T-helper 2 cell treated with Interferon-gamma antibody and Interleukin-4, amounts not matched to agents 5 μg/mL and 100 μg/mL, for 36 hours (primary cell): ENCODE results near the gene IARS1.

Experiments
- DNase-seq: peaks from one replicate; pipeline ENCODE4 v3.0.0; 2021; ENCODE audit warnings: low spot score
- H3K27ac Mint-ChIP-seq: one replicate; pipeline ENCODE4 v1.8.0; 2021; ENCODE audit warnings: mild to moderate bottlenecking, mixed read lengths
- H3K27me3 Mint-ChIP-seq: one replicate; pipeline ENCODE4 v1.8.0; 2021; ENCODE audit warnings: low read depth, mixed read lengths
- H3K36me3 Mint-ChIP-seq: one replicate; pipeline ENCODE4 v1.8.0; 2021; ENCODE audit warnings: low read depth, mixed read lengths
- H3K4me1 Mint-ChIP-seq: one replicate; pipeline ENCODE4 v1.8.0; 2021; ENCODE audit warnings: low read depth, mixed read lengths
- H3K4me3 Mint-ChIP-seq: one replicate; pipeline ENCODE4 v1.8.0; 2022; ENCODE audit warnings: mild to moderate bottlenecking, moderate library complexity, mixed read lengths
- H3K9me3 Mint-ChIP-seq: one replicate; pipeline ENCODE4 v1.8.0; 2021; ENCODE audit warnings: mixed read lengths

IARS1 gene

DNA sequence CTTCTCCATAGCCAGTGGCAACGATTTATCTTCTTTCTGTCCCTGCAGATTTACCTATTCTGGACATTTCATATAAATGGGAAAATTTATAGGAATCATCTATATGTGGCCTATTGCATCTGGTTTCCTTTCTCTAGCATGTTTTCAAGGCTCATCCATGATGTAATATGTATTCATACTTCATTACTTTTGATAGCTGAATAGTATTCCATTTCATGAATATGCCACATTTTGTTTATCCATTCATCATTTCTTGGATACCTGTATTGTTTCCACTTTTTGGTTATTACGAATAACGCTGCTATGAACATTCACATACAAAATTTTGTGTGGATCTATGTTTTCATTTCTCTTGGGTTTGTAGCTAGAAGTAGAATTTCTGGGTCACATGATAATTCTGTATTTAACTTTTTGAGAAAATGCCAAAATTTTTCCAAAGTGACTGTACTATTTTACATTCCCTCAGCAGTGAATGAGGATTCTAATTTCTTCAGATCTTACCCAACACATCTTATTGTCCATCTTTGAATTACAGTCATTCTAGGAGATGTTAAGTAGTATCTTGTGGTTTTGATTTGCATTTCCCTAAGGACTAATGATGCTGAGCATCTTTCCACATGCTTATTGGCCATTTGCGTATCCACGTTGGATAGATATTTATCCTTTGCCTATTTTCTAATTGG is 3.6 kb downstream of the IARS1 start:
- Mint-ChIP-seq H3K4me3 (no peak overlapping the region), H3K27ac (no peak overlapping the region), H3K4me1 (peaks cover 43% of the 10 kb centered on the region), H3K9me3 (no peaks in the 10 kb centered on the region), H3K27me3 (no peaks in the 10 kb centered on the region), H3K36me3 (peaks cover 49% of the 10 kb centered on the region)
- DNase-seq = no peak

DNA sequence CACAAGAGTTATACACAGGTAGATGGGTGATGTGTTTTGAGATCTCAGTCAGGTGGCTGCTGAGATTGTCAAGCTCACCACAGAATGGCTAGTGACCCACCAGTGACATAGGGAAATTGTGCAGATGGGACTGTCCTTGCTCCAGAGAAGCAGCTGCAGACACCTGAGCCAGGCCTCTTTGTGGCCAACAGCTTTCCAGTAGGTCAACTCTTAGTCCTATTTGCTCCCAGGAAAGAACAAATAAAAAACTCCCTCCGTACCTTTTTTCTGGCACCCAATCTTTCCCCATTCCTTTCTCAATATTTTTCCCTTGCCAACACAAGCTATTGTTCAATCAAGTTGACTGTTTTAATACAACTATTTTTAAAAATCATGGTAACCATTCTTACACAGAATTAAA is 14.2 kb downstream of the IARS1 start:
- Mint-ChIP-seq H3K27me3 (no peaks in the 10 kb centered on the region), H3K4me1 (peaks cover 30% of the 10 kb centered on the region), H3K9me3 (no peaks in the 10 kb centered on the region), H3K27ac (peak overlapping the region; percentile 75), H3K4me3 (no peak overlapping the region), H3K36me3 (peaks cover 69% of the 10 kb centered on the region)
- no peak for DNase-seq

GRCh38 chr9:92278110-92278509 is 15.4 kb downstream of the IARS1 start:
- H3K27ac Mint-ChIP-seq = peak overlapping the region; percentile 11
- no peak for DNase-seq
- H3K4me1 Mint-ChIP-seq = peaks cover 29% of the 10 kb centered on the region
- H3K27me3 Mint-ChIP-seq = no peaks in the 10 kb centered on the region
- H3K4me3 Mint-ChIP-seq = no peak overlapping the region
- peaks cover 77% of the 10 kb centered on the region for H3K36me3 Mint-ChIP-seq
- H3K9me3 Mint-ChIP-seq = no peaks in the 10 kb centered on the region

GRCh38 chr9:92276331-92277032 is 17.0 kb downstream of the IARS1 start:
- no peak for DNase-seq
- no peaks in the 10 kb centered on the region for H3K27me3 Mint-ChIP-seq
- no peaks in the 10 kb centered on the region for H3K9me3 Mint-ChIP-seq
- peaks cover 27% of the 10 kb centered on the region for H3K4me1 Mint-ChIP-seq
- H3K4me3 Mint-ChIP-seq = peak overlapping the region; percentile 58
- H3K36me3 Mint-ChIP-seq = peaks cover 80% of the 10 kb centered on the region
- peak overlapping the region; percentile 80 for H3K27ac Mint-ChIP-seq

DNA sequence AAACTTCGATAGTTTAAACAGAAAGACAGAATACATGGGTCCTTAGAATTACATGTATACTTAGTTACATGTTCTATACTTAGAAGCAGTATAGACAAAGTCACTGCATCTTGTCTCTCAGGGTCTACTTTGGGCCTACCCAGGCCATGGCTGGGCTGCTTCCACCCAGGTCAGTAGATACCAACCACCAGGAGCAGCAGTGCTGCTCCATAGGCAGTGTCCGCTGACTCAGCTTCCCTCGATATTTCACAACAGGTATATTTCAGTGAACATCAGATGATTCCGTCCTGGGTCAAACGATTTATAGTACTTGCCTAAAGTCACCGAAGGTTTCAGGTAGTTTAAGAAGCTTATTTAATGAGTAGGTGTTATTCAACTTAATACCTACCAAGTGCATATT is 18.0 kb downstream of the IARS1 start:
- peaks cover 27% of the 10 kb centered on the region for H3K4me1 Mint-ChIP-seq
- DNase-seq = no peak
- peaks cover 81% of the 10 kb centered on the region for H3K36me3 Mint-ChIP-seq
- H3K27me3 Mint-ChIP-seq = no peaks in the 10 kb centered on the region
- peak overlapping the region; percentile 80 for H3K27ac Mint-ChIP-seq
- no peaks in the 10 kb centered on the region for H3K9me3 Mint-ChIP-seq
- no peak overlapping the region for H3K4me3 Mint-ChIP-seq

DNA sequence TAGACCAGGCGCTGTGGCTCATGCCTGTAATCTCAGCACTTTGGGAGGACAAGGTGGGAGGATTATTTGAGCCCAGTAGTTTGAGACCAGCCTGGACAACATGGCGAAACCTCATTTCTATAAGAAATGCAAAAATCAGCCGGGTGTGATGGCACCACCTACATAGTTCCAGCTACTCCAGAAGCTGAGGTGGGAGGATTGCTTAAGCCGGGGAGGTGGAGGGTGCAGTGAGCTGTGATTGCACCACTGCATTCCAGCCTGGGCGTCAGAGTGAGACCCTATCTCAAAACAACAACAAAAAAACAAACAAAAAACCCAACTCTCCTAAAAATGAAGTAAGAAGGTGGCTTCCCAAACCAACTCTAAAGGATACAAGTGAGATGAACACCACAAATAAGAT is 23.0 kb downstream of the IARS1 start:
- Mint-ChIP-seq H3K27ac (no peak overlapping the region), H3K4me3 (no peak overlapping the region), H3K4me1 (peaks cover 3% of the 10 kb centered on the region), H3K27me3 (no peaks in the 10 kb centered on the region), H3K36me3 (peaks cover 79% of the 10 kb centered on the region), H3K9me3 (no peaks in the 10 kb centered on the region)
- no peak for DNase-seq

DNA sequence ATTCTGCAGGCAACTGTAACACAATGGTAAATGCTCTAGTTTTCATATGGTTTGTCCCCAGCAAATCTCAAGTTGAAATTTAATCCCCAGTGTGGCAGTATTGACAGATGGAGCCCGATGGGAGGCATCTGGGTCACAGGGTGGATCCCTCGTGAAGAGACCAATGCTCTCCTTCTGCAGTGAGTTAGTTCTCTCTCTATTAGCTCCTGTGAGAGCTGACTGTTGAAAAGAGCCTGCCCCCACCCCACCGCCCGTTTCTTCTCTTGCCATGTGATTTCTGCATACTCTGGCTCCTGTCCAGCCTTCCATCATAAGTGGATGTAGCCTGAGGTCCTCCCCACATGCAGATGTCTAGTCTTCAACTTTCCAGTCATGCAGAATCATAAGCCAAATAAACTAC is 27.0 kb downstream of the IARS1 start:
- H3K4me3 Mint-ChIP-seq = no peak overlapping the region
- H3K27ac Mint-ChIP-seq = no peak overlapping the region

GRCh38 chr9:92265154-92265553 is 28.3 kb downstream of the IARS1 start:
- no peak overlapping the region for H3K4me3 Mint-ChIP-seq
- H3K36me3 Mint-ChIP-seq = peaks cover 73% of the 10 kb centered on the region
- DNase-seq = no peak
- no peaks in the 10 kb centered on the region for H3K27me3 Mint-ChIP-seq
- no peak overlapping the region for H3K27ac Mint-ChIP-seq
- no peaks in the 10 kb centered on the region for H3K4me1 Mint-ChIP-seq
- no peaks in the 10 kb centered on the region for H3K9me3 Mint-ChIP-seq

More for the DNA sequence above, 27.0 kb downstream of the IARS1 start:
- no peak for DNase-seq
- Mint-ChIP-seq H3K9me3 (no peaks in the 10 kb centered on the region), H3K4me1 (no peaks in the 10 kb centered on the region), H3K27me3 (no peaks in the 10 kb centered on the region), H3K36me3 (peaks cover 73% of the 10 kb centered on the region)

- Mint-ChIP-seq H3K4me1 (no peaks in the 10 kb centered on the region), H3K27ac (peak overlapping the region; percentile 50), H3K27me3 (no peaks in the 10 kb centered on the region), H3K36me3 (peaks cover 65% of the 10 kb centered on the region), H3K4me3 (no peak overlapping the region), H3K9me3 (no peaks in the 10 kb centered on the region)
- DNase-seq = no peak
Observed at GRCh38 chr9:92263131-92263530, 30.4 kb downstream of the IARS1 start.

- Mint-ChIP-seq H3K9me3 (no peaks in the 10 kb centered on the region), H3K36me3 (peaks cover 53% of the 10 kb centered on the region), H3K27me3 (no peaks in the 10 kb centered on the region), H3K27ac (peak overlapping the region; percentile 52), H3K4me1 (no peaks in the 10 kb centered on the region), H3K4me3 (no peak overlapping the region)
- no peak for DNase-seq
Observed at GRCh38 chr9:92257327-92257726, 36.2 kb downstream of the IARS1 start.

DNA sequence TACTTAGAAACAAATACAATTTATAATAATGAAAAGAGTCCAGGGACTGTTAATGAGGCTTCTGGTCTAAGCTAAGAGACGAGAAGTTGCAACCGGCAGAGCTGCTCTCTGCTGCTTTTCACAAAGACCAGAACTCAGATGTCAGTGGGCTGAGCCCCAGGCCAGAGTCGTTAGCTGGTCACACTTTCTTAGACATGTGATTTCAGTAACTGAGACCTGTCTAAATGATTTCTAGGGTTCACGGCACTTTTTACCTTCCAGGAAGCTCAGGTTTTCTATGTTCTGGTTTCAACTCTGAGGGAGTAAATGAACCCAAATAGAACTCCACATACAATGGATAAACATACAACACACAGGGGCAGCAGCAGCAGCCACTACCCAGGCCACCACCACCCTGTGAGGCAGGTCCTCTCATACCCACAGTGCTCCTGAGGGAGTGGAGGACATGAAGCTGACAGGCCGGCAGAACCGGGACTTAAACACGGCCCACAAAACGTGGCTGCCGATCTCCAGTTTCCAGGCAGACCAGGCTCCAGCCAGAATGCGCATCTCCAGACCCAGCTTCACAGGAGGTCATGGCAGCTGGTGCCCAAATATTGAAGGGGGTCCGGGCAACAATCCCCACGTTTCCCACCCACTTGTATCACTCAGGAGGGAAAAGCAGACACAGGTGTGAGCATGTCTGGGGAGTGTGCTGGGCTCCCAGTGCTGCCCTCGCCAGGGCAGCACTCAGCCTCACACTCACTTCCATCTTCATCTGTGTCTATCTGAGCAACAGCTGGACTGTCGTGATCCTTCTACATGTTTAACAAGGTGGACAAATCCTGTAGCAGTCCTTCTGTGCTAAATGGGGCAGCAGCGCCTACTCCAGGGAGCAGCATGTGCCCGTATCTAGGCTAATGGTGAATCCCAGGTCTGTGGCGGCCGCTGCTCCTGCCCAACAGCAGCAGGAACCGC is 38.8 kb downstream of the IARS1 start:
- Mint-ChIP-seq H3K27me3 (no peaks in the 10 kb centered on the region), H3K9me3 (no peaks in the 10 kb centered on the region), H3K4me3 (no peak overlapping the region), H3K4me1 (no peaks in the 10 kb centered on the region), H3K27ac (no peak overlapping the region), H3K36me3 (peaks cover 53% of the 10 kb centered on the region)
- no peak for DNase-seq

- H3K27ac Mint-ChIP-seq = no peak overlapping the region
- H3K36me3 Mint-ChIP-seq = peaks cover 56% of the 10 kb centered on the region
- no peaks in the 10 kb centered on the region for H3K4me1 Mint-ChIP-seq
- no peaks in the 10 kb centered on the region for H3K27me3 Mint-ChIP-seq
- no peak overlapping the region for H3K4me3 Mint-ChIP-seq
- DNase-seq = no peak
- no peaks in the 10 kb centered on the region for H3K9me3 Mint-ChIP-seq
Observed at GRCh38 chr9:92253656-92254055, 39.8 kb downstream of the IARS1 start.

DNA sequence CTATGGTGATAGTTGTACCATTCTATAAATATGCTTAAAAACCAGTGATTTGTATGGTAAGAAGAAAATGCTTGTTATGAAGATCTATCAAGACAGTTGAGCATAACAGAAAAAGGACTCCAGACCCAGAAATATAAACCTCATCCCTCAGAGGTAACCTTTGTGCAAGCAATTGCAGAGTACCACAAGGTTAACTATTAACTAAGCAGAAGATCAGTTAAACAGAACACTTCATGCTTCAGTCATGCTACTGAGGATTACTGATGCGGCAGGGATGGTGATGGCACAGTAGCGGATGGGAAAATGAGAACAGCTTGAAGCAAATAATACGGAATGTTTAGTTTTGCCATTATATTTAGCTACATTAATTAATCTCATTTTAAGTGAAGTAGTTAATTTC is 45.5 kb downstream of the IARS1 start:
- Mint-ChIP-seq H3K36me3 (peaks cover 58% of the 10 kb centered on the region), H3K4me1 (no peaks in the 10 kb centered on the region), H3K4me3 (no peak overlapping the region), H3K9me3 (no peaks in the 10 kb centered on the region), H3K27me3 (no peaks in the 10 kb centered on the region), H3K27ac (no peak overlapping the region)
- no peak for DNase-seq

DNA sequence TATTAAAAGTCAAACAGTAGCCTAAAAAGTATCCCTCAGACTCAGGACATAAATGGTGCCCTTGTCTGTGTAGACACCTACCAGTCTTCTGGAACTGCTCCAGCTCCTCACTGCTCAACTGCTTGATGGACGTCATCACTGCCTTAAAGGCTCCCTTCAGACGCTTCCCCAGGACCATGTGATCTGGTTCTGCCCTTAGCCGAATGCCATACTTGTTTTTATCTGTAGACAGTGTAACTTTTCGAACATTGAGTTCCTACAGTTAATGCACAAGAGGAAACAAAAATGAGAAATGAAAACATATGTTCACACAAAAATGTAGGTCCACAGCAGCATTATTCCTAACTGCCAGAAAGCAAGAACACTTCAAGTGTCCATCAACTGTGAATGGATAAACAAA is 46.2 kb downstream of the IARS1 start:
- Mint-ChIP-seq H3K27ac (no peak overlapping the region), H3K4me3 (no peak overlapping the region), H3K9me3 (no peaks in the 10 kb centered on the region), H3K4me1 (no peaks in the 10 kb centered on the region), H3K36me3 (peaks cover 57% of the 10 kb centered on the region), H3K27me3 (no peaks in the 10 kb centered on the region)
- DNase-seq = no peak
